HG03521 (cell line): ENCODE data around the gene PIP4K2C.
A peak's percentile ranks its signal among the peaks of the same experiment; 100 is the strongest.

Experiments
- ATAC-seq: cut with Tn5 transposase; IDR thresholded peaks from one replicate; pipeline ENCODE4 v1.9.1; 2021; ENCODE audit warnings: mild to moderate bottlenecking, moderate library complexity; ENCODE audit not compliant: unreplicated experiment

Gene PIP4K2C

GRCh38 chr12:57590864-57591781 is at the start of gene PIP4K2C:
Gene PIP4K2C (plus strand): TSS chr12:57591192. CDS start chr12:57591290, 98 bp downstream.
- peak; percentile 95 for ATAC-seq

DNA sequence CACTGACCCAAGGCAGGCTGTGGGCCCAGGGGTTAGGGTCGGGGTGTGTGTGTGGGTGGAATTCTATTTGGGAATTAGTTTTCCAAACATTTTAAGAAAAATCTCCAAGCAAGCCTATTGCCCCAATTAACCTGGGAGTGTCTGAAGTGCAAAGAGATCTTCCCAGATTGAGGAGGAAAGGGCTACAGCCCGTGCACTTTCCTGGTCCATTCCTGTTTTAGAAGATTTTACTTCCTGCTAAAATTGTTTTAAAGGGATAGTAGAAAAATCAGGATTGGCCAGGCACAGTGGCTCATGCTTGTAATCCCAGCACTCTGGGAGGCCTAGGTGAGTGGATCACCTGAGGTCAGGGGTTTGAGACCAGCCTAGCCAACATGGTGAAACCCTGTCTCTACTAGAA is 49.3 kb upstream of the PIP4K2C start:
- no peak for ATAC-seq

- no peak for ATAC-seq
Measured at GRCh38 chr12:57543581-57543980, 47.4 kb upstream of the PIP4K2C start.

DNA sequence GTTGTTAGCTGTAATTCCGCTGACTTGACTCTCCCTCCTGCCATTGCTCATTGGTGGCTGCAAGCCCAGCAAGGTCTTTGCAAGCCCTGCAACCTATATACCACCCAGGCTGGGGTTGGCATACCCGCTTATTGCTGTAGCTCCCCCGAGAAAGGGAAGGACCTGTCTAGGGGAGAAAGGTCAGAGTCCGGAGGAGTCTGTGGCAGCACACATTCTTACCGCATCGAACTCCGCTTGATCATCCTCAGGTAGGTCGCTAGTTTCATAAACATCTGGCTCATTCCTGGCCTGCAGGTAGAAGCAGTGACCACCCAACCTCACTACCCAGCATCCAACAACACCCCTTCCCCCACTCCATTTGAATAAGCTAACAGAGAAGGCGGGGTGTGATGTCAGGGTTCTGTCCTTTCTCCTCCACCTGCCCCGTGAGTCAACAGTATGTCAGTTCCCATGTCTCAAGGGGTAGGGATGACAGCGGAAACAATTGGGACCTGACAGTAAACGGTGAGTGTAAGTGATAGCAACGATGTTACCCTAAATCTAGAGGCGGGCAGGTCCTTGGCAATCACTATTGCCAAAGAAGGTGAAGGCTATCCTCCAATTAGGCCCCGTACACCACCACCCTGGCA is 45.1 kb upstream of the PIP4K2C start:
- no peak for ATAC-seq

DNA sequence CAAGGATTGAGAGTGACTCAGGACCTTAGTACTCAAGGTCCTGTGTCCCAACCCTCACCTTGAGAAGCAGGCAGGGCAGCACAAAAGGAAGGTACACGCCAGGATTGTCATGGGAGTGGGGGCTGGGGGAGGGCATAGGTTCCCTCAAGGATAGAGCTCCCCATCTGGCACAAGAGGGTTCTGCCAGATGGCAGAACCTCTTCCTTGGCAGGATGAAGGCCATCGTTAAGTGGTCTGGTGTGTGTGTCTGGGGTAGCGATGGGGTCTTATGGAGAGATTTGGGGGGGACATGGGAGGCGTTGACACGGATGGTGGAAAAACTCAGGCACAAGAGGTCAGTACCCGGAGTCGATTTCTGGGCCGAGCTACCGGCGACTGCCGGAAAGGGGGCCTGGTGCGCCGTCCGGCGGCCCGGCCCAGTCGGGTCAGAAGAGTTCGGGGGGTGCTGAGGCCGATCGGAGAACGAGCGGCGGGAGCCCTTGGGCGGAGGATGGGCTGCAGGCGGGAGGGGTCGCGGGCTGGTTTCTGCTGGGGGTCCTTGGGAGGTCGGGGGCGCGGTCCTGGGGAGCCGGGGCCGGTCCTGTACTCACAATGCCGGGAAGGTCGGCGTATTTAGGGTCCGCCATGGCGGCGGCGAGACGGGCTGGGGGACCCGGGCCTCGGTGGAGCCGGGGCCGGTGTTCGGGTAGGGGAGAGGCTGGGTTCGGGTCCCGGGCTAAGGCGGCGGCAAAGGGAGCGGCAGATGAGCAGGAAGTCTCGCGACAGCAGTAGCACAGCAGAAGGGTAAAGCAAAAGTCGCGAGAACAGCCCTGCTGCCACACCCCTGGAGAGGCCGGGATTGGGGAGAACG is 44.3 kb upstream of the PIP4K2C start, which contains the start of gene DCTN2:
DCTN2 (minus strand) TSS at position 755 of the 850 bp plus-strand sequence; CDS start at position 626, 129 bp downstream.
- peak; percentile 98 for ATAC-seq

GRCh38 chr12:57547288-57548012 is 43.5 kb upstream of the PIP4K2C start:
- no peak for ATAC-seq

DNA sequence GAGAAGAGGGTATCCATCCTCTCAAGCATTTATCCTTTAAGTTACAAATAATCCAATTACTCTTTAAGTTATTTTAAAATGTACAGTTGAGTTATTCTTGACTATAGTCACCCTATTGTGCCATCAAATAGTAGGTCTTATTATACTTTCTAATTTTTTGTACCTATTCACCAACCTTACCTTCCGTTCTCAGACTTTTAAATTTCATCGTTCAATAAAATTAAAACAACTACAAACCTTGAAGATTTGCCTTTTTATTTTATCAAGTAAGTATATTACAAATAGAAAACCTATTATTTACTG is 43.0 kb upstream of the PIP4K2C start:
- no peak for ATAC-seq

GRCh38 chr12:57548488-57548887 is 42.5 kb upstream of the PIP4K2C start:
- no peak for ATAC-seq

GRCh38 chr12:57549203-57549908 is 41.6 kb upstream of the PIP4K2C start:
- no peak for ATAC-seq

DNA sequence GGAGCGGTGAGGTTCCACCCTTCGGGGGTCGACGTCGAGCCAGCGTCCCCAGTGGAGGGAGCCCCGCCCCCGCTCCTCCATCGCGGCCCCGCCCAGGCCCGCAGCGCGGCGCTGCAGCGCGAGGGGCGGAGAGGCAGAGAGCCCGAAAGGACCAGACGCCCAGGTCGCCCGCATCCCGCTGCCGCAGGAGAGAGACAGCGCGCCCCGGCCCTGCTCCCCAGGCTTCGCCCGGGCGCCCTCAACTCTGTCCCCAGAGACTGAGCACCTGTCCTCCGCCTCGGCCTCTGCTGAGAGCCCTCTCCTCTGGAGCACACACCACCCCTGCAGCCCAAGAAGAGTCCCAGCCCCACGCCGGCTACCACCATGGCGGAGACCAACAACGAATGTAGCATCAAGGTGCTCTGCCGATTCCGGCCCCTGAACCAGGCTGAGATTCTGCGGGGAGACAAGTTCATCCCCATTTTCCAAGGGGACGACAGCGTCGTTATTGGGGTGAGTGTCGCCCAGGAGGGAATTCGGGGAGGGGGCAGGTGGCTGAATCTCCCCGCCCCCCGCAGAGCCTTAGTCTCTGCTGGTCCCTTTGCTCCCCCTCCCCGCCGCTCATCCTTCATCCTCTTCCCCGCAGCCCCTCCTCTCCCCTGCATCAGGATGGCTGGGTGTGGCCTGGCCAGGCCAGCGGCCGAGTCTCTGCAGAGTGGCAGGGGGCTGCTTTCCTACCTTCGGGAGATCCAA is 40.9 kb upstream of the PIP4K2C start, which contains the start of gene KIF5A:
KIF5A (plus strand) TSS at position 136 of the 732 bp plus-strand sequence; CDS start at position 364, 228 bp downstream.
- ATAC-seq = no peak

DNA sequence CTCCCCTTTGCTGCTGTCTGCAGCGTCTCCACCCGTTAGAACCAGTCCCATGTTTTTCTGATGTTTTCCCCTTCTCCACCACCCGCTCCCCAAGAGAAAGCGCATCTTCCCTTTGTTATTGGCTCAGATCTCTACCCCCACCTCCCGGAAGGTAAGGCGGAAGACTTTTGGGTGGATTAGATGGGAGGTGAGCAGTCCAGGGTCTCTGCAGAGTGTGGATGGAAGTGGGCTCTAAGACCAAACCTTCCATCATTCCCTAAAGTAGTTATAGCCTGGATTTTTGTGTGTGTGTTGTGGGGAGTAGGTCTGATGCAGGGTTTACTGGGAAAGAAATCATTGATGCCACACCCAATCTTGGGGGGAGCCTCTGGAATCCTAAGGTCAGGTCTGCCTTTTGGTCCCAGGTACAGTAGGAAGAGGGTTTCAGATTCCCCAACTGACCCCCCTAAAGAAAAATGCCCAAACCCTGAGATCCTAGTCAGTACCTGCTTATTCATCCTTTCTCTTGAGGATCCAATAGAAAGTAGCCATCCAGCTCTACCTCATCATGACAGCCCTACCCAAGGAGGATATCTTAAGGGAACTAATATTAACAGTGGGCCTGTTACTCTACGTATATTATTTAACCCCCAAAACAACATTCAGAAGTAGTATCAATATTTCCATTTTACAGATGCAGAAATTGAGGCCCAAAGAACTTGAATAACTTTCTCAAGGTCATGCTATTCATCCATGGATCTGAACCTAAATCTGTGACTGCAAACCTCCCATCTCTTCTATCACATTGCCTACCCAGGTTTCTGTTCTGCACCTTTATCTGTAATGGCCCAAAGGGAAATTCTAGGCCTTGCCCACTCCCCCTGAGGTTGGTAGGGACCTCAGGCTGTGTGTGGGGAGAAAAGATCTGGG is 40.1 kb upstream of the PIP4K2C start:
- no peak for ATAC-seq

DNA sequence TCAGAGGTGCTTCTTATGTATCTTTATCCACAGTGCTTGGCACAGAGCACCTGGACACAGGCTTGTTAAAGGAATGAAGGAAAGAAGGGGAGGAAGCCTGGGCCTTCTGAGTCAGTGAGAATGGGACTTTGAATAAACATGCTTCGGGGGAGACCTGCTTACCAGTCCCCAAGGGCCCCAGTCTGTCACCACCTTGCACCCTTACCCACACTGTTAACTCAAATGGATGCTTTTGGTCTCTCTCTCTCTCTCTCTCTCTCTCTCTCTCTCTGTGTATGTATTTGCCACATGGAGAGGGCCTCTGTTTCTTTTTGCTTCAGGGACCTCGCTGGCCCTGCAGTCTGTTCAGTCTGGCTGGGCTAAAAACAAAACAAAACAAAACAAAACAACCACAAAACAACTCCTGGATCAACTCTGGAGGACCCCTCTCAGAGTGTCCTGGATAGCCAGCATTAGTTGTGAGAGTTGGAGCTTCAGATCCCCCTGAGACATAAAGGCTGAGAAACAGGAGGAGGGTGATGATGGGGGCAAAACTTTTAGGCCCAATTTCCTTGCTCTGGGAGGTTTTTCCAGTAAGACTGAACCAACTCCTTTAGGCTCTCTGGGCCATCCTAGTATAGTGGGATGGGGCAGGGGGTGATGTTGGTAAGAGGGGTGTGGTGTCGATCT is 39.2 kb upstream of the PIP4K2C start:
- ATAC-seq = no peak

DNA sequence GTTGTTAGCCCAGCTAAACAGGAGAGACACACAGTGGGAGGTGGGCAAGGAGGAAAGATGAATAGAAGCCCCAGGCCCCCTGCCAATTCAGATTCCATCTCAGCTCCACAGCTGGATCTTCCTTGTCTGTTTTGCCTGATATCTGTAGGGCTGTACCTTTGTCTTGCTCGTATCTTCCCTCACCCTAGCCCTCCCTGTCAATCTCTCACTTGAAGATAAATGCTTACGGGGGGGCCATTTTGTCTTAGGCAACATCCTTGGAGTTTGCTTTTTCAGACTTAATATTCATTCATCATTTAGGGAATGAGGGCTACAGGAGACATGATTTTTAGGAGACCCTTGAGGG is 38.7 kb upstream of the PIP4K2C start:
- ATAC-seq = no peak

DNA sequence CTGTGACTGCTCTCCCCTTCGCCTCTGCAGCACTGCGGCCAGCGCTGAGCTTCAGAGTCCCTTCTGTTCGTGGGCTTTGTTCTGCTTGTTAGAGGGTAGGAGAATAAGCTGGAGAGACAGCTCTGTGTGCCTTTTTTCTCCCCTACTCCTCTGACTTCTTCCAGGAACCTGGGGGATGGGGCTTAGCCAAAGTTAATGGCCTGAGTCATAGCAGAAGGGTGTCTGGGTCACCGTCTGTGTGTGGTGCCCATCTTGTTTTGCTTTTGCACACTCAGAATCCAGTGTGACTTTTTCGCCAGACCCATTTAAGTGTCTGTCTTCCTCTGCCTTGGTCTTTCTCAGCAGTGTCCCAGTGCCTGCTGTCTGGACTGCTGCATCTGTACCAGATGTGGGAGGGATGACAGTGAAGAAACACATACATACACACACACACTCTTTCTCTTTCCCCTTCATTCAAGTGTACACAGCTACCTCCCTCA is 38.1 kb upstream of the PIP4K2C start:
- ATAC-seq = no peak

DNA sequence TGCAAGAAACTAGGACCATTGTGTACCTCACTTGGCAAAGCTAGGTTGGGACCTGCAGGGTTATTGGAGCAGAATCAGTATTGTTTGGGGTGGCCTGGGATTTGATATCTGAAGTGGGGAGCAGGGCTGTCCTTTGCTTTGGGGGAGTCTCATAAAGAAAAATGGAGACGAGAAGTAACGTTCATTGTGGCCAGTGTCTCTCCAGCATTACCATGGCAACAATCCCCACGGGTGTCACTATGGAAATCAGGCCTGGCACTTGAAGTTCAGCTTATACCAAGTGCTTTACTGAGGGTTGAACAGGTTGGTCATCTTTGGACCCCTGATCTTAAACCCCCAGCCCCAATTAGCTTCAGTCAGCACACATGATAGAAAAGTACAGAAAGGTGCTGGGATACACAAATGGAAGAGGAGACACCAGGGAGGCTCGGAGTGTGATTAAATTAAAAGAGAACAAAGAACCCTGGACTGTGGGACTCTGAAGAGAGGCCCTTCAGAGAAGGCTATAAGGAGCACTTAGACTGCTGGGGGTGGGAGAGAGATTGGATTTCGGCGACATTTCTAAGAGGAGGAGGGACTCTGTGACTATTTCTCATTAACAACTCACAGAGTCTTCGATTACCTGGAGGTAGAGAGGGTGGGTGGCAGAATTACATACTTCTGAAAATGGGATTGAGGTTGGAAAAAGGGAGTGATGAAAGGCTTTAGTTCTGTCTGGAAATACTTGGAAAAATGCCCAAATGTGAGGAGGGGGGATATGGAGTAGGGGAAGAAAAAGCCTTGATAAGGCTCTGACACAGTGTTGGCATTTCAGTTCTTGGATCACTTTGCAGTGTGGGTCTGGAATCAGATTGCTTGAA is 37.4 kb upstream of the PIP4K2C start:
- ATAC-seq = no peak

- ATAC-seq = no peak
Measured at GRCh38 chr12:57554453-57554852, 36.5 kb upstream of the PIP4K2C start.

GRCh38 chr12:57554897-57555296 is 36.1 kb upstream of the PIP4K2C start:
- no peak for ATAC-seq
